ENCODE measurements around the gene CCDC14.

DNA sequence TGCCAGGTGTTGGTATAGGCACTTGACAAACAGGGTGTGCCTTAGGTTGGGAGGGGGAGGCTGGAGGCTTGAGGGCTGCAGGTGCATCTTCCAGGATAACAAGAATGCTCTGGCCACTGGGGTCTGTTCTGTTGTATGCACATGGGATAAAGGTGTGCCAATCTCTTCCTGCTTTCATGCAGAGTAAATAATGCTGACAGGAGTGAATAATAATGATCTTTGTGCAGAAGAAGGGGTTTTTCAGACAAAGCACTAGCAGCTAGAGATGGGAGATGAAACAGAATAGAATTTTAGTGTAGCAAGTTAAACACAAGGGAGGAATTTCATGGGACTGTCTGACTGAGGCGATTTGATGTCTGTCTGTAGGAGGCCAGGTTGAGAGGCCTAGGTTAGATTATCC, 32.8 kb upstream of the CCDC14 start:
- TF ChIP-seq, protein P1, sequence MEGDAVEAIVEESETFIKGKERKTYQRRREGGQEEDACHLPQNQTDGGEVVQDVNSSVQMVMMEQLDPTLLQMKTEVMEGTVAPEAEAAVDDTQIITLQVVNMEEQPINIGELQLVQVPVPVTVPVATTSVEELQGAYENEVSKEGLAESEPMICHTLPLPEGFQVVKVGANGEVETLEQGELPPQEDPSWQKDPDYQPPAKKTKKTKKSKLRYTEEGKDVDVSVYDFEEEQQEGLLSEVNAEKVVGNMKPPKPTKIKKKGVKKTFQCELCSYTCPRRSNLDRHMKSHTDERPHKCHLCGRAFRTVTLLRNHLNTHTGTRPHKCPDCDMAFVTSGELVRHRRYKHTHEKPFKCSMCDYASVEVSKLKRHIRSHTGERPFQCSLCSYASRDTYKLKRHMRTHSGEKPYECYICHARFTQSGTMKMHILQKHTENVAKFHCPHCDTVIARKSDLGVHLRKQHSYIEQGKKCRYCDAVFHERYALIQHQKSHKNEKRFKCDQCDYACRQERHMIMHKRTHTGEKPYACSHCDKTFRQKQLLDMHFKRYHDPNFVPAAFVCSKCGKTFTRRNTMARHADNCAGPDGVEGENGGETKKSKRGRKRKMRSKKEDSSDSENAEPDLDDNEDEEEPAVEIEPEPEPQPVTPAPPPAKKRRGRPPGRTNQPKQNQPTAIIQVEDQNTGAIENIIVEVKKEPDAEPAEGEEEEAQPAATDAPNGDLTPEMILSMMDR (IDR thresholded peaks at IDR 0.05; ENCODE audit: low read depth, low read length, poor library complexity, severe bottlenecking), result no peak
- no peak for TF ChIP-seq EZH2phosphoT487 (IDR thresholded peaks at IDR 0.05; ENCODE audit: borderline replicate concordance, low read length)

Measured in DOHH2 (cell line).